ENCODE results near the gene KRT85.

DNA sequence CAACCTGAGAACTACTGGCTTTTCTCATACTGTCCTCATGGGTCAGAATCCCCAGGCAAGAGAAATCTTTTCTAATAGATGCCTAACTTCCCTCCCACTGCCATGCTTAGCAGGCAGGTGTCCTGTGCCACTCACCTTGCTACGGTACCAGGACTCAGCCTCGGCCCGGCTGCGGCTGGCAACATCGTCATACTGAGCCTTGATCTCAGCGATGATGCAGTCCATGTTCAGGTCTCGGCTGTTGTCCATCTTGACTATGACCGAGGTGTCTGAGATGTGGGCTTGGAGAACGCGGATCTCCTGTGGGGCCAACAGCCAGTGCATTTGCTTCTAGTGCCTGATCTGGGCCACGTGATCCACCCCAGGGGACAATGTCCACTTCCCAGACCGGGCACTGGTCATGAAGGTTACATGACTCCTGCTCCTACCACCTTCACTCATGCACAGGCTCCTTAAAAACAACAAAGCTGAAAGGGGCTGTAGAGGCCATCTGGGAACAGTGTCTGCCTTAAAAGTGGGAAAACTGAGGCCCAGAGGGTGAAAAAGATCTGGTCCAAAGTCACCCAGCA lies 4.1 kb downstream of the KRT85 start:
- TF ChIP-seq, protein P1, sequence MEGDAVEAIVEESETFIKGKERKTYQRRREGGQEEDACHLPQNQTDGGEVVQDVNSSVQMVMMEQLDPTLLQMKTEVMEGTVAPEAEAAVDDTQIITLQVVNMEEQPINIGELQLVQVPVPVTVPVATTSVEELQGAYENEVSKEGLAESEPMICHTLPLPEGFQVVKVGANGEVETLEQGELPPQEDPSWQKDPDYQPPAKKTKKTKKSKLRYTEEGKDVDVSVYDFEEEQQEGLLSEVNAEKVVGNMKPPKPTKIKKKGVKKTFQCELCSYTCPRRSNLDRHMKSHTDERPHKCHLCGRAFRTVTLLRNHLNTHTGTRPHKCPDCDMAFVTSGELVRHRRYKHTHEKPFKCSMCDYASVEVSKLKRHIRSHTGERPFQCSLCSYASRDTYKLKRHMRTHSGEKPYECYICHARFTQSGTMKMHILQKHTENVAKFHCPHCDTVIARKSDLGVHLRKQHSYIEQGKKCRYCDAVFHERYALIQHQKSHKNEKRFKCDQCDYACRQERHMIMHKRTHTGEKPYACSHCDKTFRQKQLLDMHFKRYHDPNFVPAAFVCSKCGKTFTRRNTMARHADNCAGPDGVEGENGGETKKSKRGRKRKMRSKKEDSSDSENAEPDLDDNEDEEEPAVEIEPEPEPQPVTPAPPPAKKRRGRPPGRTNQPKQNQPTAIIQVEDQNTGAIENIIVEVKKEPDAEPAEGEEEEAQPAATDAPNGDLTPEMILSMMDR (IDR thresholded peaks at IDR 0.05), result no peak
- no peak for TF ChIP-seq POLR2A (IDR thresholded peaks at IDR 0.05)
